ENCODE results near the gene DCST2. TPM values are rescaled to one million over a fixed set of nuclear protein-coding genes. Genes with fewer than 3 reads are reported as not detected.

Gene DCST2
- total and polyA plus RNA-seq, 9 of the 15 experiments (the other 6 are each of a cell fraction or from before 2014, with no cell fraction given): 0.09 to 0.49 (median 0.11) TPM; not detected in 3

GRCh38 chr1:155070721-155071569 is 37.4 kb upstream of the DCST2 start (continued):
- TF ChIP-seq, protein P1, sequence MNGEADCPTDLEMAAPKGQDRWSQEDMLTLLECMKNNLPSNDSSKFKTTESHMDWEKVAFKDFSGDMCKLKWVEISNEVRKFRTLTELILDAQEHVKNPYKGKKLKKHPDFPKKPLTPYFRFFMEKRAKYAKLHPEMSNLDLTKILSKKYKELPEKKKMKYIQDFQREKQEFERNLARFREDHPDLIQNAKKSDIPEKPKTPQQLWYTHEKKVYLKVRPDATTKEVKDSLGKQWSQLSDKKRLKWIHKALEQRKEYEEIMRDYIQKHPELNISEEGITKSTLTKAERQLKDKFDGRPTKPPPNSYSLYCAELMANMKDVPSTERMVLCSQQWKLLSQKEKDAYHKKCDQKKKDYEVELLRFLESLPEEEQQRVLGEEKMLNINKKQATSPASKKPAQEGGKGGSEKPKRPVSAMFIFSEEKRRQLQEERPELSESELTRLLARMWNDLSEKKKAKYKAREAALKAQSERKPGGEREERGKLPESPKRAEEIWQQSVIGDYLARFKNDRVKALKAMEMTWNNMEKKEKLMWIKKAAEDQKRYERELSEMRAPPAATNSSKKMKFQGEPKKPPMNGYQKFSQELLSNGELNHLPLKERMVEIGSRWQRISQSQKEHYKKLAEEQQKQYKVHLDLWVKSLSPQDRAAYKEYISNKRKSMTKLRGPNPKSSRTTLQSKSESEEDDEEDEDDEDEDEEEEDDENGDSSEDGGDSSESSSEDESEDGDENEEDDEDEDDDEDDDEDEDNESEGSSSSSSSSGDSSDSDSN (IDR thresholded peaks at IDR 0.05; ENCODE audit: borderline replicate concordance in 1 of 2, low read depth in 2 of 2, low read length in 2 of 2): peak in 1 of 2 experiments; percentile 42; a peak in 1 of 4 replicates
- TF ChIP-seq LARP7 (IDR thresholded peaks at IDR 0.05): no peak
- TF ChIP-seq ELK3 (CRISPR knock-in tag; IDR thresholded peaks at IDR 0.05): no peak
- TF ChIP-seq JUN (IDR thresholded peaks at IDR 0.05; ENCODE audit: borderline replicate concordance, low read depth, low read length): no peak
- TF ChIP-seq JUN (CRISPR knock-in tag; IDR thresholded peaks at IDR 0.05; ENCODE audit: borderline replicate concordance): no peak; the same call in 1 of the 2 replicates
- TF ChIP-seq ZBTB33 (CRISPR knock-in tag; IDR thresholded peaks at IDR 0.05): no peak
- TF ChIP-seq EP300 (IDR thresholded peaks at IDR 0.05; ENCODE audit: low read length): peak; percentile 37; the same call in 1 of the 2 replicates
- TF ChIP-seq NRF1 (conservative IDR thresholded peaks at IDR 0.05 in 1 of 2, IDR thresholded peaks at IDR 0.05 in 1 of 2): peak; percentile 83 to 85
- TF ChIP-seq HMGN3 (IDR thresholded peaks at IDR 0.05; ENCODE audit: borderline replicate concordance, extremely low read depth, insufficient read length, low read depth, low read length): peak; percentile 75

Data from K562 (cell line).